ENCODE data around the gene ZCRB1.

DNA sequence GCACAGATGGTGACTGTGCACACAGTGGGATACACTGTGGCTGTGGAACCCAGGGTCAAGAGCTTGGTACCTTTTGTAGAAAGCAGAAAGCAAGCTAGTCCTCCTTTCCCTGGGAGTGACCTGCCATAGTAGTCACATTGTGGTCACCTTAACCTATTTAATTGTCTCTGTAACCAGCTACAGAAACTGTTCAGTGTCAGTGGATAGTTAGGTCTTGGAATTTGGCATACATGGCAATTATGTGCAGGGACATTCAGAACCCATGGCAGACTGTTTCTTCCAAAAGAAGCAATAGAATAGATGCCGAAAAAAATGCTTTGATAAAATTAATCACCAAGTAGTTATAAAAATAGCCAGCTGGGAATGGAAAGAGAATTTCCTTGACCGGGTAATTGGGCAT, 30.4 kb upstream of the ZCRB1 start:
- TF ChIP-seq, protein P1, sequence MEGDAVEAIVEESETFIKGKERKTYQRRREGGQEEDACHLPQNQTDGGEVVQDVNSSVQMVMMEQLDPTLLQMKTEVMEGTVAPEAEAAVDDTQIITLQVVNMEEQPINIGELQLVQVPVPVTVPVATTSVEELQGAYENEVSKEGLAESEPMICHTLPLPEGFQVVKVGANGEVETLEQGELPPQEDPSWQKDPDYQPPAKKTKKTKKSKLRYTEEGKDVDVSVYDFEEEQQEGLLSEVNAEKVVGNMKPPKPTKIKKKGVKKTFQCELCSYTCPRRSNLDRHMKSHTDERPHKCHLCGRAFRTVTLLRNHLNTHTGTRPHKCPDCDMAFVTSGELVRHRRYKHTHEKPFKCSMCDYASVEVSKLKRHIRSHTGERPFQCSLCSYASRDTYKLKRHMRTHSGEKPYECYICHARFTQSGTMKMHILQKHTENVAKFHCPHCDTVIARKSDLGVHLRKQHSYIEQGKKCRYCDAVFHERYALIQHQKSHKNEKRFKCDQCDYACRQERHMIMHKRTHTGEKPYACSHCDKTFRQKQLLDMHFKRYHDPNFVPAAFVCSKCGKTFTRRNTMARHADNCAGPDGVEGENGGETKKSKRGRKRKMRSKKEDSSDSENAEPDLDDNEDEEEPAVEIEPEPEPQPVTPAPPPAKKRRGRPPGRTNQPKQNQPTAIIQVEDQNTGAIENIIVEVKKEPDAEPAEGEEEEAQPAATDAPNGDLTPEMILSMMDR (tag by site-specific recombination; IDR thresholded peaks at IDR 0.05): no peak
- TF ChIP-seq ZNF623 (tag by site-specific recombination; IDR thresholded peaks at IDR 0.05) (no peak), ZNF48 (tag by site-specific recombination; IDR thresholded peaks at IDR 0.05) (no peak), ZNF10 (tag by site-specific recombination; IDR thresholded peaks at IDR 0.05) (no peak), ZNF514 (tag by site-specific recombination; IDR thresholded peaks at IDR 0.05) (no peak), ZNF114 (tag by site-specific recombination; IDR thresholded peaks at IDR 0.05) (no peak), SP7 (tag by site-specific recombination; IDR thresholded peaks at IDR 0.05) (no peak), ZNF169 (tag by site-specific recombination; IDR thresholded peaks at IDR 0.05) (no peak), ZNF175 (tag by site-specific recombination; IDR thresholded peaks at IDR 0.05) (no peak)
- TF ChIP-seq, protein P2, sequence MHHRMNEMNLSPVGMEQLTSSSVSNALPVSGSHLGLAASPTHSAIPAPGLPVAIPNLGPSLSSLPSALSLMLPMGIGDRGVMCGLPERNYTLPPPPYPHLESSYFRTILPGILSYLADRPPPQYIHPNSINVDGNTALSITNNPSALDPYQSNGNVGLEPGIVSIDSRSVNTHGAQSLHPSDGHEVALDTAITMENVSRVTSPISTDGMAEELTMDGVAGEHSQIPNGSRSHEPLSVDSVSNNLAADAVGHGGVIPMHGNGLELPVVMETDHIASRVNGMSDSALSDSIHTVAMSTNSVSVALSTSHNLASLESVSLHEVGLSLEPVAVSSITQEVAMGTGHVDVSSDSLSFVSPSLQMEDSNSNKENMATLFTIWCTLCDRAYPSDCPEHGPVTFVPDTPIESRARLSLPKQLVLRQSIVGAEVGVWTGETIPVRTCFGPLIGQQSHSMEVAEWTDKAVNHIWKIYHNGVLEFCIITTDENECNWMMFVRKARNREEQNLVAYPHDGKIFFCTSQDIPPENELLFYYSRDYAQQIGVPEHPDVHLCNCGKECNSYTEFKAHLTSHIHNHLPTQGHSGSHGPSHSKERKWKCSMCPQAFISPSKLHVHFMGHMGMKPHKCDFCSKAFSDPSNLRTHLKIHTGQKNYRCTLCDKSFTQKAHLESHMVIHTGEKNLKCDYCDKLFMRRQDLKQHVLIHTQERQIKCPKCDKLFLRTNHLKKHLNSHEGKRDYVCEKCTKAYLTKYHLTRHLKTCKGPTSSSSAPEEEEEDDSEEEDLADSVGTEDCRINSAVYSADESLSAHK (tag by site-specific recombination; IDR thresholded peaks at IDR 0.05): no peak
- TF ChIP-seq, protein P3, sequence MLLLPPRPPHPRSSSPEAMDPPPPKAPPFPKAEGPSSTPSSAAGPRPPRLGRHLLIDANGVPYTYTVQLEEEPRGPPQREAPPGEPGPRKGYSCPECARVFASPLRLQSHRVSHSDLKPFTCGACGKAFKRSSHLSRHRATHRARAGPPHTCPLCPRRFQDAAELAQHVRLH (tag by site-specific recombination; IDR thresholded peaks at IDR 0.05): no peak
- TF ChIP-seq, protein P4, sequence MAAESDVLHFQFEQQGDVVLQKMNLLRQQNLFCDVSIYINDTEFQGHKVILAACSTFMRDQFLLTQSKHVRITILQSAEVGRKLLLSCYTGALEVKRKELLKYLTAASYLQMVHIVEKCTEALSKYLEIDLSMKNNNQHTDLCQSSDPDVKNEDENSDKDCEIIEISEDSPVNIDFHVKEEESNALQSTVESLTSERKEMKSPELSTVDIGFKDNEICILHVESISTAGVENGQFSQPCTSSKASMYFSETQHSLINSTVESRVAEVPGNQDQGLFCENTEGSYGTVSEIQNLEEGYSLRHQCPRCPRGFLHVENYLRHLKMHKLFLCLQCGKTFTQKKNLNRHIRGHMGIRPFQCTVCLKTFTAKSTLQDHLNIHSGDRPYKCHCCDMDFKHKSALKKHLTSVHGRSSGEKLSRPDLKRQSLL (tag by site-specific recombination; IDR thresholded peaks at IDR 0.05): no peak
